SK-N-SH treated with all-trans-retinoic acid at 6 μM for 48 hours (cell line): ENCODE data around the gene MRPS9.

Experiments used
- ATAC-seq: fragments of 200-7000 bp; cut with Tn5 transposase; 3 replicates; pipeline ENCODE4 v1.9.1; 2020; ENCODE audit warnings: mild to moderate bottlenecking, moderate library complexity
- ARNTL ChIP-seq: fragments of 450-650 bp; formaldehyde crosslinking; IDR thresholded peaks from 2 replicates; pipeline ENCODE4 v1.5.0; 2020; ENCODE audit warnings: low read depth, mild to moderate bottlenecking, moderate library complexity, borderline replicate concordance
- BACH2 ChIP-seq: fragments of 250-450 bp; sonication (Bioruptor Pico); IDR thresholded peaks from 2 replicates; pipeline ENCODE4 v1.9.0; 2021; ENCODE audit warnings: mild to moderate bottlenecking, borderline replicate concordance
- CREB5 ChIP-seq: fragments of 250-450 bp; sonication (Bioruptor Pico); IDR thresholded peaks from 2 replicates; pipeline ENCODE4 v1.5.1; 2020; ENCODE audit warnings: low read depth, mild to moderate bottlenecking, moderate library complexity
- CSDC2 ChIP-seq: fragments of 250-450 bp; sonication (Bioruptor Pico); IDR thresholded peaks from 2 replicates; pipeline ENCODE4 v1.5.0; 2020; ENCODE audit warnings: mild to moderate bottlenecking, moderate library complexity
- CSRNP3 ChIP-seq: fragments of 250-450 bp; sonication (Bioruptor Pico); IDR thresholded peaks from 2 replicates; pipeline ENCODE4 v1.5.1; 2021; ENCODE audit warnings: mild to moderate bottlenecking, moderate library complexity
- ESRRG ChIP-seq: fragments of 250-450 bp; sonication (Bioruptor Pico); IDR thresholded peaks from 2 replicates; pipeline ENCODE4 v1.6.1; 2021; ENCODE audit warnings: mild to moderate bottlenecking
- GLIS3 ChIP-seq: fragments of 250-450 bp; sonication (Bioruptor Pico); IDR thresholded peaks from 2 replicates; pipeline ENCODE4 v1.5.0; 2020; ENCODE audit warnings: mild to moderate bottlenecking, moderate library complexity
- ISL1 ChIP-seq: fragments of 250-450 bp; sonication (Bioruptor Pico); IDR thresholded peaks from 2 replicates; pipeline ENCODE4 v2.1.2; 2022; ENCODE audit warnings: mild to moderate bottlenecking, moderate library complexity
- OSR1 ChIP-seq: fragments of 250-450 bp; sonication (Bioruptor Pico); IDR thresholded peaks from 2 replicates; pipeline ENCODE4 v1.8.0; 2022; ENCODE audit warnings: moderate library complexity, mild to moderate bottlenecking, inconsistent platforms
- PATZ1 ChIP-seq: fragments of 250-450 bp; sonication (Bioruptor Pico); IDR thresholded peaks from 2 replicates; pipeline ENCODE4 v1.8.0; 2020; ENCODE audit warnings: mild to moderate bottlenecking, moderate library complexity, borderline replicate concordance
- POU6F1 ChIP-seq: fragments of 250-450 bp; sonication (Bioruptor Pico); IDR thresholded peaks from 2 replicates; pipeline ENCODE4 v1.8.0; 2021; ENCODE audit warnings: low read depth, mild to moderate bottlenecking, moderate library complexity, borderline replicate concordance
- PPARA ChIP-seq: fragments of 250-450 bp; sonication (Bioruptor Pico); IDR thresholded peaks from 2 replicates; pipeline ENCODE4 v1.5.0; 2020; ENCODE audit warnings: mild to moderate bottlenecking, borderline replicate concordance
- SNAI2 ChIP-seq: fragments of 250-450 bp; sonication (Bioruptor Pico); IDR thresholded peaks from 2 replicates; pipeline ENCODE4 v1.5.0; 2020; ENCODE audit warnings: mild to moderate bottlenecking, moderate library complexity
- TCF4 ChIP-seq: fragments of 250-450 bp; sonication (Bioruptor Pico); IDR thresholded peaks from 2 replicates; pipeline ENCODE4 v1.8.0; 2021; ENCODE audit warnings: mild to moderate bottlenecking, moderate library complexity, borderline replicate concordance
- TOX ChIP-seq: fragments of 250-450 bp; sonication (Bioruptor Pico); IDR thresholded peaks from 2 replicates; pipeline ENCODE4 v1.8.0; 2021; ENCODE audit warnings: mild to moderate bottlenecking, moderate library complexity, borderline replicate concordance
- TSHZ2 ChIP-seq: fragments of 250-450 bp; sonication (Bioruptor Pico); IDR thresholded peaks from 2 replicates; pipeline ENCODE4 v1.5.0; 2020; ENCODE audit warnings: mild to moderate bottlenecking, moderate library complexity
- ZC3H10 ChIP-seq: fragments of 250-450 bp; sonication (Bioruptor Pico); IDR thresholded peaks from 2 replicates; pipeline ENCODE4 v1.5.1; 2021; ENCODE audit warnings: mild to moderate bottlenecking, moderate library complexity
- ZFP3 ChIP-seq: fragments of 250-450 bp; sonication (Bioruptor Pico); IDR thresholded peaks from 2 replicates; pipeline ENCODE4 v1.5.0; 2020; ENCODE audit warnings: mild to moderate bottlenecking, moderate library complexity
- ZFP30 ChIP-seq: fragments of 450-650 bp; formaldehyde crosslinking; IDR thresholded peaks from 2 replicates; pipeline ENCODE4 v1.5.0; 2022; ENCODE audit warnings: mild to moderate bottlenecking, moderate library complexity
- ZNF565 ChIP-seq: fragments of 450-650 bp; formaldehyde crosslinking; conservative IDR thresholded peaks from 2 replicates; pipeline ENCODE4 v1.5.0; 2020; ENCODE audit warnings: low read depth, mild to moderate bottlenecking, moderate library complexity
- ZNF70 ChIP-seq: fragments of 450-650 bp; formaldehyde crosslinking; IDR thresholded peaks from 2 replicates; pipeline ENCODE4 v1.5.0; 2020; ENCODE audit warnings: mild to moderate bottlenecking, moderate library complexity
- ZNF8 ChIP-seq: fragments of 450-650 bp; formaldehyde crosslinking; IDR thresholded peaks from 2 replicates; pipeline ENCODE4 v1.5.0; 2020; ENCODE audit warnings: mild to moderate bottlenecking, moderate library complexity

MRPS9 gene

GRCh38 chr2:105068387-105068786, 30.5 kb downstream of the MRPS9 start:
- TF ChIP-seq OSR1 (CRISPR knock-in tag) (no peak), ZFP30 (CRISPR knock-in tag) (no peak), ZNF565 (CRISPR knock-in tag) (no peak), TCF4 (CRISPR knock-in tag) (no peak), ZNF8 (CRISPR knock-in tag) (no peak), GLIS3 (no peak), TSHZ2 (CRISPR knock-in tag) (no peak), BACH2 (CRISPR knock-in tag) (no peak), CSDC2 (CRISPR knock-in tag) (no peak), PPARA (CRISPR knock-in tag) (no peak), CSRNP3 (CRISPR knock-in tag) (no peak), ESRRG (CRISPR knock-in tag) (no peak), CREB5 (CRISPR knock-in tag) (no peak), SNAI2 (CRISPR knock-in tag) (no peak), POU6F1 (CRISPR knock-in tag) (no peak), ZNF70 (CRISPR knock-in tag) (no peak), ARNTL (no peak), ISL1 (CRISPR knock-in tag) (no peak), ZFP3 (no peak), ZC3H10 (CRISPR knock-in tag) (no peak)

DNA sequence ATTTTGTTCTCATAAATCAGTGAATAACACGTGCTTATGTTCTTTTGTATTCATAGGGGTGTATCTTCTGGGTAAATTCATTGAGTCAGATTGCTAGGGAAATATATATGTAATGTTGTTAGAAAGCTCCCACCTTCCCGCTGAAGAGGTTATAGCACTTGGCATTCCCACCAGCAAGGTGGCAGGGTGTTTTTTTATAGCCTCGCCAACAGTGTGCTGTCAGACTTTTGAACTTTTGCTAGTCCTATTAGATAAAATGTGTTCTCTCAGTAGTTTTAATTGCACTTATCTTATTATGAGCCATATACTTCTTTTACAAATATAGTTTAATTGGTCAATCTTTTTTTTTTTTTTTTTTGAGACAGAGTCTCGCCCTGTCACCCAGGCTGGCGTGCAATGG, 31.0 kb downstream of the MRPS9 start:
- TF ChIP-seq ESRRG (CRISPR knock-in tag) (no peak), CSRNP3 (CRISPR knock-in tag) (no peak), CSDC2 (CRISPR knock-in tag) (no peak), TOX (CRISPR knock-in tag) (no peak), PPARA (CRISPR knock-in tag) (no peak)
- ATAC-seq: no peak

More at GRCh38 chr2:105068387-105068786, 30.5 kb downstream of the MRPS9 start:
- no peak for ATAC-seq

- no peak for ATAC-seq
- TF ChIP-seq ISL1 (CRISPR knock-in tag) (no peak), CREB5 (CRISPR knock-in tag) (no peak), ZNF565 (CRISPR knock-in tag) (no peak), SNAI2 (CRISPR knock-in tag) (no peak), PATZ1 (CRISPR knock-in tag) (no peak), POU6F1 (CRISPR knock-in tag) (no peak), ZNF70 (CRISPR knock-in tag) (no peak), ZFP30 (CRISPR knock-in tag) (no peak), CSDC2 (CRISPR knock-in tag) (no peak)
Measured at GRCh38 chr2:105070010-105070865, 32.4 kb downstream of the MRPS9 start.
